HG03460 (cell line): ENCODE data around the gene PLD2.
"Not testable (repeated sequence)": the region's sequence is repeated elsewhere in the genome, so short reads cannot be mapped to it uniquely, and the experiment has no call there.

Source experiments
- ATAC-seq: cut with Tn5 transposase; IDR thresholded peaks from one replicate; pipeline ENCODE4 v1.9.1; 2021; ENCODE audit not compliant: unreplicated experiment

The PLD2 gene

DNA sequence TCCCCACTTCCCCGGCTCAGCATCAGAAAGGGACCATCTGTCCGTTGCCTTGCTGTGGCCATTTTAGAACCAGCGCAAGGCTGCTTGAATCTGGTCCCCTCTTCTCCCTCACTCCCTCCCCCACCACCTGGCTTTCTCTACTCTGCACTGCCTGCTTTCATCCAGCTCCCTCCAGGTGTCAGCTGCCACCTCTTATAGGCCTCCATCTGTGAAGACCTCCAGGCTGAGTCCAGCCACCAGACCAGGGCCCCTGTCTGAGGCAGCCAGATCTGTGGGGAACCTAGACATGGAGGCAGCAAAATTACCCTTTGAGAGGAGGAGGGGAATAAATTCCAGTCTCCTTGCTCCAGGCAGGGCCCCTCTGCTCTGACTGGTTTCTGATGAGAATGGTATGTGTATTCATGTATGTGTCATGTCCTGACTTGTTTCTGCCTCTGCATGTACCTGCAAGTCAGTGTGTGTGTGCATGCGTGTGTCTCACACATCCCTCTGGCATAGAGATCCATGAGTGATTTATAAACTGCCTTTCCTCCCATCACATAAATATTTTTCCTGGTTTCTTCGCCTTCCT lies 47.2 kb downstream of the PLD2 start:
- no peak for ATAC-seq

DNA sequence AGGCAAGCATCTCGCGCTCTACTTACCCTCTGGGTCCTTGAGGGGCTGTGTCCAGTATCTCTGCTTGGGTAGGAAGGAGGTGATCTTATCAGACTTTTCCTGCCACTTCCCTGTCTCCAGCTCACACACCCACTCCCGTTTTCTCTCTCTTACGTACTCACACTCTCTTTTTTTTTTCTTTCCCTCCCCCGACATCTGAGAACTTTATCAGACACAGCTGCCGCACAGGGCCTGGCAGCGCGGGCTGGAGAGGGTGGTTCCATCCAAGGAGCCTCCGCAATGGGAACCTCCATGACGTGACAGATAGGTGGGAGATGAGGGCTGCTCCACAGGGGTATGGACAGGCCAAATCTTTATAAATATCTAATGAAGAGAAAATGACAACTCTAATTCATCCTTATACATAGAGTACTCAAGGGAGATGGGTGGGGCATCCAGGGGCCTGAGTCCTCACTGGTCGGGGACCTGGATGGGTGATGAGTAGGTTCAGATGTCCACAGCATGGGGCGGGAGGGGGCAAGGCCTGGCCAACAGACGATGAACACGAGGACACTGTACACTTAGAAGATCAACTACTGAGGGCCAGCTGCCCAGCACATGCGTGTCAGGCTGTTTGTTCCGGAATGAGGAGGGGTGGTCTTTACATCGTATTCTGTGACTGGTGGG lies 49.5 kb downstream of the PLD2 start:
- no peak for ATAC-seq

DNA sequence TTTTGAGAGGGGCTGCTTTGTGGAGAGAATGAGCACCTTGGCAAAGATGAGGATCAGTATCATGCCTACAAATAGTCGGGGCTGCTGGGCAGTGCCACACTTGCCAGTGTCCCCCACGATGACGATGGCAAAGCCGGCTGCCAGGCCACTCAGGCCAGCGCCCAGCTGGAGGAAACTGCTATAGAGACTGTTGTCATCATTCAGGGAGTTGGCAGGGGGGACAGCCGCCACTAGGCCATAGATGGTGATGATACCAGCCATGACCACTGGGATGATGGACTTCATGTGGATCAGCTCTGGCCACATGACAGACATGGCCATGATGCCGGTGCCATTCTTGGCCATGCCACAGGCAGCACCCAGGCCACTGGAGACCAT lies 50.0 kb downstream of the PLD2 start:
- ATAC-seq = no peak

DNA sequence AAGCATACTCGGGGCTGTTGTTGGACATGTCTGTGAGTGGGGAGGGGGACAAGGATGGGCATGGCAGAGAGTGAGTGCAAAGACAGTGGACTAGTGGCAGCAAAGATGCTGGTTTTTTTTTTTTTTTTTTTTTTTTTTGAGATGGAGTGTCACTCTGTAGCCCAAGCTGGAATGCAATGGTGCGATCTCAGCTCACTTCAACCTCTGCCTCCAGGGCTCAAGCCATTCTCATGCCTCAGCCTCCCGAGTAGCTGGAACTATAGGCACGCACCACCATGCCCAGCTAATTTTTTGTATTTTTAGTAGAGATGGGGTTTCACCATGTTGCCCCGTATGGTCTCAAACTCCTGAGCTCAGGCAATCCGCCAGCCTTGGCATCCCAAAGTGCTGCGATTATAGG lies 50.4 kb downstream of the PLD2 start:
- not testable (repeated sequence) for ATAC-seq

DNA sequence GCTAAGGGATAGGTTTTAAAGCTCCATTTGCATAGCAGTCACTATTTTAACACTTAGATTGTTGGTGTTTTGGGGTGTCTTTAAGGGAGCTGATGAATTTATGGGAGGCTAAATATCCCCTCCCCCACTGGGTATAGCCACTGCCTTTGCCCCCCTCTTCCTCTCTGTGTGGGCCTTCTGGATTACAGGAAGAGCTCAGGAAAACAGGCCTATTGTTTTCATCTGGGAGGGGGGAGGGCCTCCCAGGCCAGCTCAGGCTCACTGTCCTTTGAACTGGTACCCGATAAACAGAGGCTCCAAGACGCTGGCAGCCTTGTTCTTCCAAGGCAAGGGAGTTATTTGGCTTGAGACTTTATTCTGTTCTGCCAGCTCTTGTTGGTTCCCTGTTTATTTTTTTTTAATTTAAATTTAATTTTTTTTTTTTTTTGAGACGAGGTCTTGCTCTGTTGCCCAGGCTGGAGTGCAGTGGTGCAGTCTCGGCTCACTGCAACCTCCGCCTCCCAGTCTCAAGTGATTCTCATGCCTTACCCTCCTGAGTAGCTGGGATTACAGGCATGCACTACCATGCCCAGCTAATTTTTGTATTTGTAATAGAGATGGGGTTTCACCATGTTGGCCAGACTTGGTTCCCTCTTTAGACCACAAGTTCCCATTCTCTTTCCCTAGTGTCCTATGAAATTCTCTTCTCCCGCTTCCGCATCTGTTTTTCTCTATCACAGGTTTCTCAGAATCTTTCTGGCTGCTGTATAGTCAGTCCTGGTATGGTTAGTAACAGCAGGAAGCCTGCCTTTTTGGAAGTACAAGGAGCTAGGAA lies 51.3 kb downstream of the PLD2 start:
- no peak for ATAC-seq

DNA sequence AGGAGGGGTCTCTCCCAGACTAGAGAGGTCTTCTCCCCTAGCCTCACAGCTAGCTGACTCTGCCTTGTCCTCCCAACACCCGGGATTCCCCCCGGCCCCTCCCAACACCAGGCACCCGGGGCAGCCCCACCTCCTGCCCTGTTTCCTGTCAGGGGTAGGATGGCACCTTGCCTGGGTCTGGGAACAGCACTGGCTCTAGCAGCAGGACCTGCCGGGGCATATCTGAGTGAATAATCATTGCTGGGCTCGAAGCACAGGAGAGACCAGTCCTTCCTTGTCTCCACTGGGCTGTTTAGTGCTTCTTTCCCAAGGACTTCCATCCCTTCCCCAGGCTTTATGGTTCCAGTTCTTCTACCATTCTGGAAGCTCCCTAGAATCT lies 51.9 kb downstream of the PLD2 start:
- ATAC-seq = no peak

DNA sequence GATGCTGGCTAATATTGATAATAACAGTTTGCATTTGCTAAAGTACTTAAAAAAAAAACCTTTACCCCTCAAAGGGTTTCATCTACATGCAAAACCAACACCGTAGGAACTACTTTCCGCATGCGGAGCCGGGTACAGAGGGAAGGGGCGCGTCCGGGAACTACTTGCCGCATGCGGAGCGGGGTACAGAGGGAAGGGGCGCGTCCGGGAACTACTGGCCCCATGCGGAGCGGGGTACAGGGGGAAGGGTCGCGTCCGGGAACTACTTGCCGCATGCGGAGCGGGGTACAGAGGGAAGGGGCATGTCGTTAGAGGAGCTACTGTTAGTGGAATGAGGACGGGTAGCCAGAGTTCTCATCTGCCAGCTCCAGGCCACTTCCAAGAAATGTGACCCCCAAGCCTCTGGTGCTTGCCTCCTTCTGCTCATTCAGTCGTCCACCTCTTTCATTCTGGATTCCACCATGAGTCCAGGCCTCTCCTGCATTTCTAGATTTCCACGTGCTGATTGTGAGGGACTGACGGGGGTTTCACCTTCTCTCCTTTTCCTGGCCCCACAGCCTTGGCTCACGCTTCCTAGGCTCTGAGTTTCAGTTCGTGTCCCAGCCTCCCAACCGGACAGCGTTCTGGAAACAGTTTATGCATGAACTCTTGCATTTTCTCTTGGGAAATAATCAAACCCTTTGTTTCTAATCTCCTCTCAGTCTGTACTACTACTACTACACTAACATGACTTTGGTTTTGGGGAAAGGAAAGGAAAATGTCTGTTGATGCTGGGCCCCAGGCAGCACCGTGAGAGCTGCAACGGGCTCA lies 53.1 kb downstream of the PLD2 start:
- no peak for ATAC-seq

DNA sequence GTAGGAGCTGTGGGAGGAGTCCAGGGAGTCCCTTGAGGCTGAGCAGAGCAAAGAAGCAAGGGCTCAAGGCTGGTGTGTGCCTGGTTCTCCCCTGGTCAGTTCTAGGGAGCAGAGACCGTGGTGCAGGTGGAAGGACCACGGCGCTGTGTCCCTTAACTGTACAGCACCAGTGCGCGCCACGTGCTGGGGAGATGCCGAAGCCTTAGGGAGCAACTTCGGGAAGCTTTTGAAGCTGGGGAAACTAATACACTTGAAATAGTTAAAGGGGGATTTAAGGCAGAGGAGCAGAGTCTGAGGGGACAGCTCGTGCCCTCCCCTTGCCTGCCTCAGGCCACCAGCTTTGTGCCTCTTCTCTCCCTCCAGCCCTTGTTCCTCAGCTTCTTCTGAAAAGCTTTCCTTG lies 53.7 kb downstream of the PLD2 start:
- no peak for ATAC-seq

DNA sequence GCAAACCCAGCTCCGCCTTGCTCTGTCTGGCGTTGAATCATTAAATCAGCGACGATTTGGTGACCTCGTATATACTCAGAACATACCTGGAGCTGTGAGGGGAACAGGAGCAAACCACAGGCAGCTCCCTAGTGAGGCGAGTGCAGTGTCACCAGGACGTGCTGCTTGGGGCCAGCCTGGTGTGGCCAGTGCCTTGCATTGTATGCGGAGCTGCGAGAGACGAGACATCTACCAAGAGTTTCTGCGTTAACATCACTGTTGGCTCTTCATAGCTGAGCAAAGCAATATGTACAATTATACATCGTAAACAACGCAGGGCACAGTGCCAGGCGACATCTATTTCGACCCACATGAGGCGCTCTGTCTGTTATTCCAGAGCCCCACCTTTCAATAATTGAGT lies 54.1 kb downstream of the PLD2 start:
- no peak for ATAC-seq

DNA sequence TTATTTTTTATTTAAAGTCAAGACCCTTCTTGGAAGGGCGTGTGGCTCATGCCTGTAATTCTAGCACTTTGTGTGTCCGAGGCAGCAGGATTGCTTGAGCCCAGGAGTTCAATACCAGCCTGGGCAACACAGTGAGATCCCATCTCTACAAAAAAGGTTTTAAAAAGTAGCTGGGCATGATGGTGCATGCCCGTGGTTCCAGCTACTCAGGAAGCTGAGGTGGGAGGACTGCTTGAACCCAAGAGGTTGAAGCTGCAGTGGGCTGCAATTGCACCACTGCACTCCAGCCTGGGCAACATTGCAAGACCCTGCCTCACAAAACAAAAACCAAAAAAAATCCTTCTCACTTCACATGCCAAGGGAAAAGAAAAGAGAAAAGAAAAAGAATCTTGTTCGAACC lies 55.8 kb downstream of the PLD2 start:
- ATAC-seq = no peak

DNA sequence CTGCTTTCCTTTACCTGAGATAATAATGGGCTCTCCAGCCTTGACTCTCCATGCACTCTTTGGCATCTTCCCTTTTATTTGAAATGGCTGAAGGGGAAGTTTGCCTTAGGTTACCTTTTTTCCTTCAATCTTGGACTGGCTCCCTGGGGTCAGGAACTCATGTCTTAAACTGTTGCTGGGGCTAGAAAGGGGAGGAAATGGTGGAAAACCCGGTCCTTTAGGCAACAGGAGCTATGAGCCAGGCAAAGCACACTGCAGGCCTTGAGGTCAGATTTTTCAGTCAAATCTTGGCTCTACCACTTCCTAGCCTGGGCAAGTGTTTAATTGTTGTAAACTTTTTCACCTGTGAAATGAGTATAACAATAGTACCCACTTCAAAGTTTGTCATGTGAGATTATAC lies 56.4 kb downstream of the PLD2 start:
- no peak for ATAC-seq

DNA sequence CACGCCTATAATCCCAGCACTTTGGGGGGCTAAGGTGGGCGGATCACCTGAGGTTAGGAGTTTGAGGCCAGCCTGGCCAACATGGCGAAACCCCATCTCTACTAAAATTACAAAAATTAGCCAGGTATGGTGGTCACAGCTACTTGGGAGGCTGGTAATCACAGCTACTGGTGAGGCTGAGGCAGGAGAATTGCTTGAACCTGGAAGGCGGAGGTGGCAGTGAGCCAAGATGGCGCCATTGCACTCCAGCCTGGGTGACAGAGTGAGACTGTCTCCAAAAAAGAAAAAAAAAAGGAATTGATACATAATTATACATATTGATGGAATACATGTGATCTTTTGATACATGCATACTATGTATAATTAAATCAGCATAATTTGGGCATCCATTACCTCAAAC lies 60.6 kb downstream of the PLD2 start:
- not testable (repeated sequence) for ATAC-seq

DNA sequence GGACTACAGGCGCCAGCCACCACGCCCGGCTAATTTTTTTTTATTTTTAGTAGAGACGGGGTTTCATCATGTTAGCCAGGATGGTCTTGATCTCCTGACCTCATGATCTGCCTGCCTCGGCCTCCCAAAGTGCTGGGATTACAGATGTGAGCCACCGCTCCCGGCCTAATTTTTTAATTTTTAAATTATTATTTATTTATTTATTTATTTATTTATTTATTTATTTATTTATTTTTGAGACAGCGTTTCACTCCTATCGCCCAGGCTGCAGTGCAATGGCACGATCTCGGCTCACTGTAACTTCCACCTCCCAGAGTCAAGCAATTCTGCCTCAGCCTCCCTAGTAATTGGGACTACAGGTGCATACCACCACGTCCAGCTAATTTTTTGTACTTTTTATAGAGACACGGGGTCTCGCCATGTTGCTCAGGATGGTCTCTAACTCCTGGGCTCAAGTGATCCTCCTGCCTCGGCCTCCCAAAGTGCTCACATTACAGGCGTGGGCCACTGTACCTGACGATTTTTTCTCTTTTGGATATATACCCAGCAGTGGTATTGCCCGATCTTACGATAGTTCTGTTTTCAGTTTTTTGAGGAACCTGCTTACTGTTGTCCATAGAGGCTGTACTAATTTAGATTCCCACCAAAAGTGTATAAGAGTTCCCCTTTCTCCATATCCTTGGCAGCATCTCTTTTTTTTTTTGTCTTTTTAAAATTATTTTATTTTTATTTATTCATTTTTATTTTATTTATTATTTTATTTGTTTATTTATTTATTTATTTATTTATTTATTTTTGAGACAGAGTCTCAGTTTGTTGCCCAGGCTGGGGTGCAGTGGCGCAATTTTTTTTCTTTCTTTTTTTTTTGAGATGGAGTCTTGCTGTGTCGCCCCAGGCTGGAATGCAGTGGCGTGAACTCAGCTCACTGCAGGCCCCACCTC lies 62.4 kb downstream of the PLD2 start:
- ATAC-seq = not testable (repeated sequence)

DNA sequence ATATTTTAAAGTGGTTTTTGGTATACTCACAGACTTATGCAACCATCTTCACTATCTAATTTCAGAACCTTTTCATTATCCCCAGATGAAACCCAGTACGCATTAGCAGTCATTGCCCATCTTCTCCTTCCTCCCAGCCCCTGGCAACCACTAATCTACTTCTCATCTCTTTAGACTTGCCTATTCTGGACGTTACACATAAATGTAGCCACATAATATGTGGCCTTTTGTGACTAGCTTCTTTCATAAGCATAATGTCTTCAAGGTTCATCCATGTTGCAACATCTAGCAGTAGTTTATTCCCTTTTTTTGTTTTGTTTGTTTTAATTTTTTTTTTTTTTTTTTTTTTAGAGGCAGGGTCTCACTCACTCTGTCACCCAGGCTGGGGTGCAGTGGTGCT lies 63.9 kb downstream of the PLD2 start:
- ATAC-seq = no peak

DNA sequence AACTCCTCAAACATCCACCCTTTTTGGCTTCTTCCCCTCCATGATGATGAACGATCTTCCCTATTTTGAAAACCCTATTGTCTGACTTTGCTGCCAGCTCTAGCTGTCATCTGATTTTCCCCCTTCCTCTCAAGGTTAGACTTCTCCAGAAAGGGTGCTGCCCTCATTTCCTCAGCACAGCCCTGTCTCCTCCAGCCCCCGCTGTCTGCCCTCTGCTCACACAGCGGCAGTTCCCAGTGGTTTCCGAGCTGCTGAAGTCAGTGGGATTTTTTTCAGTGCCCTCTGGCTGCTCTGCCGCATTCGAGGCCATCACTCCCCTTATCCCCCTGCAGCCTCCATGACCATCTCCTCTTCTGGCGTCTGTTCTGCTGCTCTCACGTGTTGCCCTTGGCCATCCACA lies 65.8 kb downstream of the PLD2 start:
- ATAC-seq = no peak
